ENCODE data around the gene DPH2.

Gene DPH2

DNA sequence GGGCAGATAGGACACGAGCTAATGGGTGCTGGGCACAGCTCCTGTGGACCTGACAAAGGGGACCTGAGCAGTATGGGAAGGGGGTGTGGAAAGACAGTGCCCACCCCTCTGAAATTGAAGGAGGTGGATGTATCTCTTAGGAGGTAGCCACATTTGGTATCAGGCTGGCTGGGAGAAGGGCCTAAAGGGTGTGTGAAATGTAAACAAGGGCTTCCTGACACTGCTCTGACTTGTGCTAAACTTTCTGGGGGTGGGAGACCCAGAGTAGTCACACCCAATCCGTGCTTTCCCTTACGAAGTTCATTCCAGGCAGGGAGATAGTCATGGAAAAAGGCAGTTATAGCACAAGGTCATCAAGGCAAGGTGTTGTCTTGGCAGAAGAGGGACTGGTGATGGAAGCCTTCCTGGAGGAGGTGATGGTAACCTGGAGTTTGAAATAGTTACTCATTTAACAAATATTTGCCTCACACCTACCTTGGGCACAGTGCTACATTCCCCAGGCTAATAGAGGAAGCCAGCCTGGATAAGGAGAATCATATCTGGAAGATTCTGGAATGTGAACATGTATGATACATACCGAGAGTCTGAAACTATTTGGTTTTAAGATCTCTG, 16.3 kb downstream of the DPH2 start:
- no peak for DNase-seq

DNA sequence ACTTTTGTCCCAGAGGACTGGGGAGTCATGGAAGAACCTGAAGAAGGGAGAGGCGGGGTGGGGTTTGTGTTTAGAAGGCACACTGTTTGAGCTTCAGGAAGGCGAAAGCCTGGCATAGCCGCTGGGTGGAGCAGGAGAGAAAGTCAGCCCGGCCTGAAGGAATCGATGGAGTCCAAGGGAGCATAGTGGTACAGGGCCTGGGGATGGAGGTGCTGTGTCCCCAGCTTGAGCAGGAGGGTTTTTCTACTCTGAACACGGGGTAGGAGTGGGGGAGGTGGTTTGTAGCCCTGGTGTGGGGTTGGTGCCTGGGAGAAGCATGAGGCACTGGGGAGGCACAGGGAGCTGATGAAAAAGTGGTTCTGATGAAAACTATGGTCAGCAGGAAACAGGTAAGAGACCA, 16.9 kb downstream of the DPH2 start:
- no peak for DNase-seq

DNA sequence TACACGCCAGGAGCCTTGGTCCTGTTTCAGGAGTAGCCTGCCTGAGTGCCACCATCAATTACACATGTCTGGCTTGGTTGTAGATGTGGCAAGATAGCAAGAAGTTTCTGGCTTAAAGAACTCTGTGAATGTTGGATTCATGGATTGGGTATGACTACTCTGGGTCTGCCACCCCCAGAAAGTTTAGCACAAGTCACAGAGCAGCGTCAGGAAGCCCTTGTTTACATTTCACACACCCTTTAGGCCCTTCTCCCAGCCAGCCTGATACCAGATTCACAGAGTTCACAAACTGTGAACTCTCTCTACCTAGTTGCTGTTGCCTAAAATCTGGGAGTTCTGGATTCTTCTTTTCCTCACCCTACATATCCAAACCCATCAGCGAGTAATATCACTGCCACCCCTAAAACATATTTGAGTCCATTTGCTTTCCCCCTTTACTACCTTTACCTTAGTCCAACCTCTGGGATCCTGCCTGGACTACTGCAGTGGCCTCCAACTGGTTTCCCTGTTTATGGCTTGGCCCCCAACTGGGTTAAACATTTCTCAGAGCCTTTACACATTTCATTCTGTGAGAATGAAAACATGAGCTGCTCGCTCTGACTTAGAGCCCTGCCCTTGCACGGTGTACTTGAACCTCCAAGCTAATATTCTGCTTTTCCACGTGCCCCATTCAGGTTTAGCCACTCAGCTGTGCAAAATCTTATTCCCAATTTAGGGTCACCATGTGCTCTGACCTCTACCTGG, 17.5 kb downstream of the DPH2 start:
- DNase-seq, result no peak

DNA sequence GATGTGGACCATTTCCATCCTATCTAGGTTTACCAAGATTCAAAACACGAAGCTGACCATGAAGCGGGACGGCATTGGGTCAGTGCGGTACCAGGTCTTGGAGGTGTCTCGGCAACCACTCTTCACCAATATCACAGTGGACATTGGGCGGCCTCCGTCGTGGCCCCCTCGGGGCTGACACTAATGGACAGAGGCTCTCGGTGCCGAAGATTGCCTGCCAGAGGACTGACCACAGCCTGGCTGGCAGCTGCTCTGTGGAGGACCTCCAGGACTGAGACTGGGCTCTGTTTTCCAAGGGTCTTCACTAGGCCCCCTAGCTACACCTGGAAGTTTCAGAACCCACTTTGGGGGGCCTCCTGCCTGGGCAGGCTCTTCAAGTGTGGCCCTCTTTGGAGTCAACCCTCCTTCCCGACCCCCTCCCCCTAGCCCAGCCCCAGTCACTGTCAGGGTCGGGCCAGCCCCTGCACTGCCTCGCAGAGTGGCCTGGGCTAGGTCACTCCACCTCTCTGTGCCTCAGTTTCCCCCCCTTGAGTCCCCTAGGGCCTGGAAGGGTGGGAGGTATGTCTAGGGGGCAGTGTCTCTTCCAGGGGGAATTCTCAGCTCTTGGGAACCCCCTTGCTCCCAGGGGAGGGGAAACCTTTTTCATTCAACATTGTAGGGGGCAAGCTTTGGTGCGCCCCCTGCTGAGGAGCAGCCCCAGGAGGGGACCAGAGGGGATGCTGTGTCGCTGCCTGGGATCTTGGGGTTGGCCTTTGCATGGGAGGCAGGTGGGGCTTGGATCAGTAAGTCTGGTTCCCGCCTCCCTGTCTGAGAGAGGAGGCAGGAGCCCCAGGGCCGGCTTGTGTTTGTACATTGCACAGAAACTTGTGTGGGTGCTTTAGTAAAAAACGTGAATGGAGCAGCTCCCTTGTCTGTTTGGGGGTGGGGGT, 20.7 kb downstream of the DPH2 start:
- no peak for DNase-seq

DNA sequence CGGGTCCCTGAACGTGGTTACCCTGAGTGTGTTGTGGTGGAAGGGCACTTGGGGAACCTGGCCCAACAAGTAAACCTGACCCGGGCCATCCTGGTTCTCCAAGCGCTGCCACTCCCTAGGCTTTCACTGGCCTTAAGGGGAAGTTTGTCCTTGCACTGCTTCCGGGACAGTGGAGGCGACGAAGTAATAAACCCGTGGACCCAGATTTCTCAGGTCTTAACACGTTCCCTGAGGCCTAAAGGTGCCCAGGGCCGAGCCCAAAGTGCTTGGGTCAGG, 21.3 kb downstream of the DPH2 start:
- DNase-seq, result no peak

DNA sequence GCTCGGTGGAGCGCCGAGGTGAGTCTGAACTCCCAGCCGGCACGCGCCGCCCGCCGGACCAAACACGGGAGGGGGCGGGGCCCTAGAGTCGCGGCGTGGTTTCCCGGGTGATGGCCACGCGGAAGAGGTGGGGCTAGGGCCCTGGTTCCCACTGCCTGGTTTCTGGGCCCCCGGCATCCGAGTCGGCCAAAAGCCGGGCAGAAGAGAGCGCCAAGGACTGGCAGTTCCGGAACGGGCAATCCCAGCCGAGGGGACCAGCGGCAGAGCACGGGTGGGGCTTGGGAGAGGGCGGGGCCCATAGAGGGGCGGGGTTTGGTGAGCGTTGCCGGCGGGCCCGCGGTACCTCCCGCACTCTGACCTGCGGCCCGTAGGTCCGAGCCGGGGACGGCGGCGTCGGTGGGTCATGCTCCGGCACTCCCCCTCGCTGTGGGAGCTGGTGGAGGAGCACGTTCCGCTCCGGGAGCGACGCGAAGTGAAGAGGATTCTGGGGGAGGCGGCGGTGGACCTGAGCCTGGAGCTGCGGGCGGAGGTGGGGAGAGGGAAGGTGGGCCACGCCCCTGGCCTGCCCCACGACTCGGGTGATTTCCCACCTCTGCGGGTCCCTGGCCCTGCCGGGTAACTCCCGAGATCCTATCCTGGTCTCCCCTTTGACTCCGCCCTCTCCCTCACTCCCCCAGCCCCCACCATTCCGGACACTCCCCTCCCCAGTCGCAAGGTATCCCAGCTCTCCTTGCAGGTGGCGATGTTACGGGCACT, 21.8 kb downstream of the DPH2 start, which contains the start of gene CCDC24:
CCDC24 (plus strand) TSS at position 124 of the 756 bp plus-strand sequence; CDS start at position 404, 280 bp downstream.
- peak; percentile 68 for DNase-seq

DNA sequence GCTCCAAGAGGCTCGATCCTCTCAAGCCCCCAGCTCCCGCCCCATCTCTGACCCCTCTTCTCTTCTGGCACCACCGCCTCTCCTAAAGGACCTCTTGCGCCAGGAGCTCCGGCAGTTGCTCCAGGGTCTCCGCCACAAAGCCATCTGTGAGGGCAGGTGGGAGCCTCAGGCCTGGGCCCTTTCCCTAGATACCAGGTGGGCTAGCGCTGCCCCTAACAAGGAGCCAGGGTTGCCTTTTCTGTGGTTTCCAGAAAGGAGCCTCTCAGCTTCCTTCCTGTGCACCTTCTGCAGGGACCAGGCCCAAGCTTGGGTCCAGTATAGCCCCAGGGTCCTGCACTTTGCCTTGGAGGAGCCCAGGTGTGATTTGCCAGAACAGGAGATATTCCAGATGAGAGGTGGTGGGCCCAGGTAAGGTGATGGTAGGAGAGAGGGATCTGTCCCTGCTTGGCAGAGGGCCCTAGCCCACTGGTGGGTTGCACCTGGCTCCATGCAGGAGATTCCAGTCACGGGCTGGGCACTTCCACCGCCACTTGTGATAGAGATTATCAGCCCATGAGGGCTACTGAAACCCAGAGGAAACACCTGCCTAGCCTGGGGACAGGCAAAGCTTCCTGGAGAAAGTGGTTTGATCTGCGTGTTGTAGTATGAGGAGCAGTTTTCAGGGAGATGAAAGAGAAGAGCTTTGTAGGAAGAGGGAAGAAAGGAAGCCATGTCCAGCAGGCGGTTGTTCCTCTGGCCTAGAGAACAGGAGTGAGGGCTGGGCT, 22.6 kb downstream of the DPH2 start:
- DNase-seq, result no peak

DNA sequence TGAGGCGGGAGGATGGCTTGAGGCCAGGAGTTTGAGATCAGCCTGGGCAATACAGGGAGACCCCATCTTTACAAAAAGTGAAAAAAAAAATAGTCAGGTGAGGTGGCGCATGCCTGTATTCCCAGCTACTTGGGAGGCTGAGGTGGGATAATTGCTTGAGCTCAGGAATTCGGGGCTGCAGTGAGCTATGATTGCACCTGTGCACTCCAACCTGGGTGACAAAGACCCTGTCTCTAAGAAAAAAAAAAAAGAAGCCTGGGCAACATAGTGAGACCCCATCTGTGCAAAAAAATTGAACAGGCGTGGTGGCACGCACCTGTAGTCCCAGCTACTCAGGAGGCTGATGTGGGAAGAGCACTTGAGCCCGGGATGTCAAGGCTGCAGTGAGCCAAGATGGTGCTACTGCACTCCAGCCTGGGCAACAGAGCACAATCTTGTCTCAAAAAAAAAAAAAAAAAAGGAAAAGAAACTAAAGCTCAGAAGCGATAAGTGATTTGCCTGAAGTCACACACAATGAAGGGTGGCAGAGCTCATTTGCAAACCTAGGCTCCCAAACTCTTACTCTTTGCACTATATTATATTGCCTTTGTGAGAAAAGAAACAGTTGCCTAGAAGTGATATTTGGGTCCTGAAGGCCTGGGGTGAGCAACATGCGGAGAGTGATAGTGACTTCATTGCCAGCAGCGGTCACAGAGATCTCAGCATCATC, 23.6 kb downstream of the DPH2 start:
- DNase-seq, result no peak

DNA sequence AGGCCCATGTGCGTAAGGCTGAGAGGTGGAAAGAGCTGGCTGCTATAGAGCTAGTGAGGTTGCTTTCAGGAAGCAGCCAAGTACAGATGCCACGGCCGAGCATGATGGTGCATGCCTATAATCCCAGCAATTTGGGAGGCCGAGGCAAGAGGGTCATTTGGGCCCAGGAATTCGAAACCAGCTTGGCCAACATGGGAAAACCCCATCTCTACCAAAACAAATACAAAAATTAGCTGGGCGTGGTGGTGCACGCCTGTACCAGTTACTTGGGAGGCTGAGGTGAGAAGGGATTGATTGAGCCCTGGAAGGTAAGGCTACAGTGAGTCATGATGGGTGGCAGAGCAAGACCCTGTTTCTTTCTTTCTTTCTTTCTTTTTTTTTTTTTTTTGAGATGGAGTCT, 24.3 kb downstream of the DPH2 start:
- DNase-seq, result no peak

DNA sequence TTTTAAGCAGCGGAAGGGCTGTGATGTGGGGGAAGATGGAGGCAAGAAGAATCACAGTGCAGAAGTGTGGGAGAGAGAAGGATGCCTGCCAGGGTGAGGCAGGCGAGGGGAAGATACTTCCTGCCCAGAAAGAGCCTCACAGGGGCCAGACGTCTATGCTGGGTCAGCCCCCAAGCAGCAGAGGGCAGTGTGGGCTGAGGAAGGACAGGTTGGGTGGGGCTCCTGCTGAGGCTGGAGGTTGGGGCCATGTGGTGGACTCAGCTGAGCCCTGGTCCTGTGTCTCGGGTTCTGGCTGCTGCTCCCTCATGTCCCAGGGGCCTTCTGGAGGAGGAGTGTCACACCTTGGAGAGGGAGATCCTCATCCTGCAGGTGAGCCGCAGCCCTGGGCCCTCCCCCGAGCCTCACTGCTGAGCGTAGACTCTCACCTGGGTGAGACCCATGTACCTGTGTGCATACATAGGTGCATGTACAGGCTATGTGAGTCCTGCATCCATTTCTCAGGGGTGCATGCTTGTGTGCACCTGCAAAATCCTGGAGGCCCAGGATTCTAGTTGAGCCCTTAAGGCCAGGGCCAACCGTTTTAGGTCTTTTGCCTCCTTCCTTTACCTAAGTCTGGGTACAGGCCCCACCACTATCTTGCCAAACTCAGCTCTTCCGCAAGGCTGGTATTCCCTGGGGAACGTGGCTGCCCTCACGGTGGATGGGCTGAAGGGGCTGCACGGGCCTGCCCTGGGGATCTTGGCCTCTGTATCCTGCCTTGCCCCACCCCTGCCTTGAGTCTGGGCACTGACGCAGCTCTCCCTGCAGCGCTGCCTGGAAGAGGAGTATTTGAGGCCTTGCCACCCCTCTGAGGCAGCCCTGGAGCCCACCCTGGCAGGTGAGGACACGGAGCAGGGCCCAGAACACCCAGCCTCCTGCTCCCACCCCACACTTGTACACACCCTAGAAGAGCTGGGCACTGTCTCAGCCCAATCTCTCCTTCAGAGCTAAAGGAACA, 25.3 kb downstream of the DPH2 start:
- DNase-seq, result no peak

DNA sequence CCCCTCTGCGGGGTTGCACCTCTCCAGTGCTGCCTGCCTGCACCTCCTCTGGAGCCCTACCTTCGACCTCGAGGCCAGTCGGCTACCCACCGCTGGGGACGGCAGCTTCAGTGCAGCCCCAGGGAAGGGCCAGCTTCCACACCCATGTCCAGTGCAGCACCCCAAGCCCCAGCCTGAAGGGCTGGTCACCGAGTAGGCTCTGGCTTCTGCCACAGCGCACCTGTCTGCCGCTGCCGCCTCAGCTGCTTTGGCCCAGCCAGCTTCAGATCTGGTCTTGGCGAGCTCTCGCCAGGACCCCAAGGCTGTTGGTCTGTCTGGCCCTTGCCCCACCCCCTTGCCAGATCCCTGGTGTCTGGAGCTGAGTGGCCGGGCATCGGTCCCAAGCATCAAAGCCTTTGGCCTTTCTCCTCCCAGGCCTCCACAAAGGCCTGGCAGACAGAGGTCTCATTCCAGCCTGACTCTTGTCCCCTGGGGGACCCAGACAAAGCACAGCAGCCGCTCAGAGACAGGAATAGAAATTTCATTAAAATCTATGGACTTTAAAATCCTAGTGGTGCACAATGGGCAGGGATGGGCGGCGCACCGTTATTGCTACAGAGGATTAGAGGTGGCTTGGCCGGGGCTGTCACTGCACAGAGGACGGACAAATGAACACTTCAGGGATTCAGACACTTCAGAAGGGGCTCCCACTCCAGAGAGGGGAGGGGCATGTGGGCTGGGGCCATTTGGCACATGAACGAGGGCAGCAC, 26.3 kb downstream of the DPH2 start:
- DNase-seq, result no peak

DNA sequence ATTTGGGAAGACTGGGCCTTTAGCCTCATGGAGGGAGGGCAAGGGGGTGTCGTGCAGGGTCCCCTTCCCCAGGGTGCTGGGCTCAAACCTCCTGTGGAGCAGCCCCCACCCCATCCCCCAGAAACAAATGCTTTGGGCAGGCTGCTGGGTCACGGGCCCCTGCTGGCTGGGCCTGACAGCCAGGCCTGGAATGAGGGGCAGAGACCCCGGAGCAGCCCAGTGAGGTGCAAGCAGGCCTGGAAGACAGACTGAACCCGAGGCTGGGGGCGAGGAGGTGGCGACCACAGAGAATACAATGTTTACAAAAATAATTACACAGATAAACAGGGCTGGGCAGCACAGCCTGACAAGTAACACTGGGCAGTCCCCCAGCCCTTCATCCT, 26.9 kb downstream of the DPH2 start:
- DNase-seq, result no peak

DNA sequence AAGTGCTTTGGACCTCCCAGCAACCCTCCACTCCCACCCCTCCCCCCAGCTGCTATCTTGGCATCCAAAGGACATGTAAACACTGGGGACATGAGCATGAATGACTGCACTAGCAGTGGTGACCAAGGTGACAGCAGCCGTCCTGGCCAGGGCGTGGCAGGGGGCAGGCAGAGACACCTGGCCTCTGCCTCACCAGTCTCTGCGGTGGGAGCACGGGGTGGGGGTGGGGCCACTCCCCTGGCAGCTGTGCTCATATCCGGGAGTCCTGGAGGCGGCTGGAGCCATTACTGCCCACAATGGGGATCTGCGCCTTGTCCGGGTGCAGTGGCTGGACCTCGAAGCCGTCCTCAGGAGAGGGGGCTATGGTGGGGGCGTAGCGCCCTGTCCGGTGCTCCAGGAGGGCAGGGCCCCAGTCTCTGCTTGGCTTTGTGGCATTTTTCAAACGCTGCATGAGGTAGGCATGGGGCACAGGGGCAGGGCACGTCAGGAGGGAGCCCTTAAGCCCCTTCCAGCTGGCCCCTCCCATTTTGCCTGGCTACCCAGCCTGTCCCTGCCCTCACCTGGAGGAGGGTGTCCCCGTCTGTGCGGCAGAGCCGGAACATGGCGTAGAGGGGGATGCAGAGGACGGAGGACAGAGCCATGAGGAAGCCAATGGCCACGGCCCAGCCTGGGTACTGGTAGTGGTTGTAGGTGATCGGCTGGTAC, 27.6 kb downstream of the DPH2 start:
- DNase-seq, result no peak

DNA sequence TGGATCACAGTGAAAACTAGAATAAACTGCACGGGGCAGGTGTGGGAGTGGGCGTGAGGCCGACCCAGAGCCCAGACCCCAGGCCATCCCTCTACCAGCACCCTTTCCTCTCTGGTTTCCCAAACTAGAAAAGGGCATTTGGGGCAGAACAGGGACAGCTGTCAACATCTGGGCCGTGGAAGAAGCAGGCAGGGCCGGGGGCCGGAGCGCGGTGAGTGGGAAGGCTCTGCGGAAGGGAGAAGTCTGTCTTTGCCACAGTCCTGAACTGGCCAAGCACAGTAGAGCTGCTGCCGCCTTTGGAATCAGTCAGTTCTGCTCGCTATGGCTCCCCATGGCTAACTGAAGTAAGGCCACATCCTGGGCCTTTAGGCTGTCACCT, 28.2 kb downstream of the DPH2 start:
- no peak for DNase-seq

DNA sequence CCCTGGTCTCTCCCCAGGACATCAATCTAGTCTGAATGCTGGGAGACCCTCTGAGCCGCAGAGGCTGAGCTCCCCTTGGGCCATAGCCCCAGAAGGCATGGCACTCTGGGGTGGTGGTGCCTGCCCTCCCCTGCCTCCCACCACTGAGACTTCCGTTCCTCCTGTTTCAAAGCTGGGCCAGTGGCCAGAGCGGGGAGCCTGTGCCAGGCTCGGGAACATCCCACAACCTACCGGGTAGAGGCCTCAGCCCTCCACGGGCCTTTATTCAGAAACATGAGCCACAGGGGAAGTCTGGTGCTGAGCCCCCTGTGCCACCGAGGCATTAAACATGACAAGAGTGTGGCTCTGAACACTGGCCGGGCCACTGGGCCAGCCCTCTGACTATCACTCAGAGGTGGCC, 29.6 kb downstream of the DPH2 start:
- no peak for DNase-seq

DNA sequence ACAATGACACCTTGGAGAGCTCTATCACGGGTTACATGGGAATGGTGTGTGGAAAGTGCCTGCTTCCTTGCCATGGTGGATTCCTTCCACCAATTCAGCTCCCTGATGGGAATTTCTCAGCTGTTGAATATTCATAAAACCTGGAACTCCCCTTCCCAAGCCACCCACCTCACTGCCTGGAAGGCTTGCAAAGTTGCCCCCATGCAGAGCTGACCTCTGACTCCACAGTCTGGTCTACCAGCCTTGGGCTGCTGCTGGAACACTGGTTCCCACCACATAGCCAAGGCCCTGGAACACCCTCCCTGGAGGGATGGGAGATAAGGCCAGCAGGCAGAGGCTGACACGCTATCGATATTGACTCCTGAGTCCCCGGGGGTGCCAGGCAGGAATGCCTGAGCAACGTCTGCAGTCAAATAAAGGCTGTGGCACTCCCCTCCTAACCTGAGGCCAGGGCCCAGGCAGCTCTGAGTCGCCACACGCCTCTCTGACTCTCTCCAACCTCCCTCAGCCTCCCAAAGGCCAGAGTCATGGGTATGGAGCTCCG, 30.4 kb downstream of the DPH2 start:
- DNase-seq, result no peak

DNA sequence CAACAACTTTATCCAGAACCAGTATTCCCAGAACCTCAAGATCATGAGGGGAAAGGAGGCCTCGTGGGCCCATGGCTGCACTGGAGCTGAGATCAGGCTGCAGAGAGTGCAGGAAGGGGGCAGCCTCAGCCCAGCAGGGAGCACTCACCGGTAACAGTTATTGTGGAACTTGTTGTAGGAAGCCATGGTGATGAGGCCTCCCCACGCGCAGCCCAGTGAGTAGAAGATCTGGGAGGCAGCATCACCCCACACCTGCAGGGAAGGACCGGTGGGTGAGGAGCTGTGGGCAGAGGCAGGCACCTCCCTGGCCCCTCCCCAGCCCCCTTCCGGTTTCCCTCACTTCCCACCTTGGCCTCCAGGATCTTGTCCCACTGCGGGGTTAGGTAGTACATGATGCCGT, 32.4 kb downstream of the DPH2 start:
- DNase-seq, result no peak

DNA sequence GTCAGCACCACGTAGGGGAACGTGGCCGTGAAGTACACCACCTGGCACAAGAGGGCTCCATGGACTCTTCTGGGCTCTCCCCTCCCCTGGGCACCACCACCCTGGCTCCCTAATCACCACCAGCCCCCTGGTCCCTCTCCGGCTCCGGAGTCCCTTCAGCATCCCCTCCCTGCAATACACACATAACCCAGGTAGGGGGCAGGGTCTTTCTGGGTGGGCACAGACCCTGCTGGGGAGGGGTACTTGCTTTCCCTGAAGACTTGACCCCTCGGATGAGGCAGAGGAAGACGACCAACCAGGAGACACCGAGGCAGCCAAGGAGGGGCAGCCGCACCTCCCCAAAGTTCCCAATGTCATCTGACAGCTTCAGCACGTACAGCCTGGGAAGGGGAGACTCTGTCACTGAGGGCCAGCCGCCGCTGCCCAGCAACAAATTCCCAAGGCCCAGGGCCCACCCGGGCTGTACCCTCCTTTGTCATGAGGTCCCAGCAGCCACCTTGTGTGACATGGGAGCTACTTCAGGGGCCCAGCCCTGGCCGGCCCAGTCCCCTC, 32.9 kb downstream of the DPH2 start:
- no peak for DNase-seq
